Upper lobe of left lung (tissue), 6 donors: Measurements from ENCODE around the gene SH2B3. TPM values are rescaled to one million over a fixed set of nuclear protein-coding genes. Genes with fewer than 3 reads are reported as not detected.

Source experiments
- ATAC-seq, 2 donors: fragments of 200-7000 bp; cut with Tn5 transposase; one replicate each; pipeline ENCODE4 v1.9.1; 2022; ENCODE audit warnings: mild to moderate bottlenecking in 2 of 2, moderate library complexity in 2 of 2; ENCODE audit not compliant: low FRiP score in 2 of 2
- DNase-seq, 2 donors: peaks; one replicate each; pipeline ENCODE4 v3.0.0-alpha.2; 2019 to 2020
- H3K27ac ChIP-seq, 4 donors: fragments of 200-600 bp; sonication (generic); one replicate each; pipeline ENCODE4 v1.5.1; 2016 to 2019
- H3K27me3 ChIP-seq, 4 donors: fragments of 200-600 bp; sonication (generic); one replicate each; pipeline ENCODE4 v1.5.1; 2017 to 2019
- H3K36me3 ChIP-seq, 4 donors: fragments of 200-600 bp; sonication (generic); one replicate each; pipeline ENCODE4 v1.5.1; 2016 to 2019
- H3K4me1 ChIP-seq, 4 donors: fragments of 200-600 bp; sonication (generic); one replicate each; pipeline ENCODE4 v1.5.1; 2018 to 2019
- H3K4me3 ChIP-seq, 4 donors: fragments of 200-600 bp; sonication (generic); one replicate each; pipeline ENCODE4 v1.5.1; 2017 to 2019; ENCODE audit warnings: mild to moderate bottlenecking in 2 of 4, moderate library complexity in 1 of 4
- H3K9me3 ChIP-seq, 4 donors: fragments of 200-600 bp; sonication (generic); one replicate each; pipeline ENCODE4 v1.5.1; 2018 to 2019
- EP300 ChIP-seq, 4 donors: sonication (generic); formaldehyde crosslinking; IDR thresholded peaks; one replicate each; pipeline ENCODE4 v1.5.1; 2017; ENCODE audit warnings: antibody characterized with exemption in 4 of 4, control low read depth in 2 of 4
- POLR2A ChIP-seq, 4 donors: fragments of 450-650 bp; IDR thresholded peaks; one replicate each; pipeline ENCODE4 v1.5.1; 2016 to 2017; ENCODE audit warnings: antibody characterized with exemption in 4 of 4, mild to moderate bottlenecking in 2 of 4
- POLR2AphosphoS5 ChIP-seq, 2 donors: sonication (generic); formaldehyde crosslinking; IDR thresholded peaks; one replicate each; pipeline ENCODE4 v1.5.1; 2017; ENCODE audit warnings: antibody characterized with exemption in 2 of 2
- WGBS, 2 donors: methylation state at CpG; one replicate each; pipeline ENCODE4 v1.1.5; 2017 to 2018; 5-methylcytosine and 5-hydroxymethylcytosine counted together
- total RNA-seq, 6 donors: library from RNA; depleted of rRNA in 4 of 6; stranded (reverse); fragments of >200 nt in 4 of 6; gene quantifications; one replicate each; pipeline versions ENCODE4 v1.1.0 to v1.2.1, GENCODE V29; 2016 to 2021
- TF ChIP-seq, protein P1 (sequence below), 6 experiments: fragments of 450-650 bp in 4 of 6; fragments of 200-600 bp in 2 of 6; sonication (generic) in 2 of 6; IDR thresholded peaks; one replicate each; pipeline ENCODE4 v1.5.1; 2016 to 2019; ENCODE audit warnings: antibody characterized with exemption in 6 of 6
- donor health status: DM: no; HTN: no; CAD: no; lungs with moderate emphysema.
- donor health status: DM: no; HTN: yes; CAD: no; lungs with severe emphysema.

SH2B3 gene
- total RNA-seq, 6 donors from 2014 or later, result 24.8 to 128 (median 52.5) TPM

DNA sequence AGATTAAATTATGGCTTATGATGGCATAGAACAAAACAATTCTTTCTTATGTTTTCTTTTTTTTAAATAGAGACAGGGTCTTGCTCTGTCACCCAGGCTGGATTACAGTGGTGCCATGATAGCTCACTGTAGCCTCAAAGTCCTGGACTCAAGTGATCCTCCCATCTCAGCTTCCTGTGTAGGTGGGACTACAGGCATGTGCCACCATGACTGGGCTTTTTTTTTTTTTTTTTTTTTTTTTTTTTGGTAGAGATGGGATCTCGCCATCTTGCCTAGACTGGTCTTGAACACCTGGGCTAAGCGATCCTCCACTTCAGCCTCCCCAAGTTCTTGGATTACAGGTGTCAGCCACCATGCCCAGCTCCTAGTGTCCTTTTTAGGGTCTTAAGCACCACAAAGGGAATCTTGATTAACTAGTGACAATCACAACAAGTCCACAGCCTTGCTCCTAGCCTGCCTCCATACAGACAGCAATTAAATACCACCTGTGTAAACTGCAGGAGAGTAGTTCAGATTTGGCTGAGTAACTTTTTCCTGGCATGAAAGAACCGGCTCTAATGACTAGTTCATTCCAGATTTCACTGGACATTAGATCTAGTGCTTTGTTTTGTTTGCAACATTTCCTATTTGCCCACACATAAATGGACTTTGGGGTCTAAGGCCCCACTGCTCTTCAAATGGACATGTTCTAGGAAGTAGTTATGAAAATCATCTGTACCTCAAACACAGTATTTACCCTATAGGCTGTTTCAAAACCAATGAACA lies 61.6 kb downstream of the SH2B3 start:
- 83% methylated on average over 3 of the region's 3 CpGs for WGBS, 2 donors

DNA sequence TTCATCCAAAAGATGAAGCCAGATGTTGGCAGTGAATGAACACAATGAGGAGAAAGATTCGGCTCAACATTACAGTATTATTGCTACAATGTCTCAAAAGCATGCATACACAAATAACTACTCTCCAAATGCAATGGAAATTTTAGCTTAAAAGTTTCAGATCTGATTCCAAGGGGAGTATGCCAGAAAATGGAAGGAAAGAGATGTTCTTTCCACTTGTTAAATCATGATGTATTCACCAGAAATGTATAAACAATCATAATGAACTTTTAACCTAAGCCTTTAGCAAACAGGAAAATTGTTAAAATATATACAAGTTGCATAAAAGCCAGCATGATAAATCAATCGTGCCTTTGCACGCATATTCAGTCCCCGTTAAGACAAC lies 62.1 kb downstream of the SH2B3 start:
- Histone ChIP-seq H3K4me1 (no peaks in the 10 kb centered on the region), H3K9me3 (no peaks in the 10 kb centered on the region), H3K36me3 (peaks cover 6 to 58% (median 20%) of the 10 kb centered on the region in 4 donors), H3K27me3 (no peaks in the 10 kb centered on the region), H3K4me3 (no peak overlapping the region), H3K27ac (peak overlapping the region in 1 of 4 donors; percentile 20)
- DNase-seq, result no peak
- WGBS, 2 donors, result 77 to 78% methylated on average over 4 of the region's 4 CpGs
- ATAC-seq, result no peak
- TF ChIP-seq POLR2A (IDR thresholded peaks at IDR 0.05) (no peak), POLR2AphosphoS5 (IDR thresholded peaks at IDR 0.05) (no peak), EP300 (IDR thresholded peaks at IDR 0.05) (no peak)
- TF ChIP-seq, protein P1, sequence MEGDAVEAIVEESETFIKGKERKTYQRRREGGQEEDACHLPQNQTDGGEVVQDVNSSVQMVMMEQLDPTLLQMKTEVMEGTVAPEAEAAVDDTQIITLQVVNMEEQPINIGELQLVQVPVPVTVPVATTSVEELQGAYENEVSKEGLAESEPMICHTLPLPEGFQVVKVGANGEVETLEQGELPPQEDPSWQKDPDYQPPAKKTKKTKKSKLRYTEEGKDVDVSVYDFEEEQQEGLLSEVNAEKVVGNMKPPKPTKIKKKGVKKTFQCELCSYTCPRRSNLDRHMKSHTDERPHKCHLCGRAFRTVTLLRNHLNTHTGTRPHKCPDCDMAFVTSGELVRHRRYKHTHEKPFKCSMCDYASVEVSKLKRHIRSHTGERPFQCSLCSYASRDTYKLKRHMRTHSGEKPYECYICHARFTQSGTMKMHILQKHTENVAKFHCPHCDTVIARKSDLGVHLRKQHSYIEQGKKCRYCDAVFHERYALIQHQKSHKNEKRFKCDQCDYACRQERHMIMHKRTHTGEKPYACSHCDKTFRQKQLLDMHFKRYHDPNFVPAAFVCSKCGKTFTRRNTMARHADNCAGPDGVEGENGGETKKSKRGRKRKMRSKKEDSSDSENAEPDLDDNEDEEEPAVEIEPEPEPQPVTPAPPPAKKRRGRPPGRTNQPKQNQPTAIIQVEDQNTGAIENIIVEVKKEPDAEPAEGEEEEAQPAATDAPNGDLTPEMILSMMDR (IDR thresholded peaks at IDR 0.05), result no peak

More for the DNA sequence above, 61.6 kb downstream of the SH2B3 start:
- H3K27ac ChIP-seq, result peak overlapping the region in 1 of 4 donors; percentile 20
- H3K27me3 ChIP-seq, result no peaks in the 10 kb centered on the region
- no peak for ATAC-seq
- H3K9me3 ChIP-seq, result no peaks in the 10 kb centered on the region
- no peaks in the 10 kb centered on the region for H3K4me1 ChIP-seq
- peaks cover 6 to 52% (median 18%) of the 10 kb centered on the region in 4 donors for H3K36me3 ChIP-seq
- no peak overlapping the region for H3K4me3 ChIP-seq
- no peak for DNase-seq
- no peak for TF ChIP-seq EP300 (IDR thresholded peaks at IDR 0.05)
- TF ChIP-seq, protein P1 (IDR thresholded peaks at IDR 0.05), result no peak
- TF ChIP-seq POLR2A (IDR thresholded peaks at IDR 0.05), result no peak
- no peak for TF ChIP-seq POLR2AphosphoS5 (IDR thresholded peaks at IDR 0.05)

DNA sequence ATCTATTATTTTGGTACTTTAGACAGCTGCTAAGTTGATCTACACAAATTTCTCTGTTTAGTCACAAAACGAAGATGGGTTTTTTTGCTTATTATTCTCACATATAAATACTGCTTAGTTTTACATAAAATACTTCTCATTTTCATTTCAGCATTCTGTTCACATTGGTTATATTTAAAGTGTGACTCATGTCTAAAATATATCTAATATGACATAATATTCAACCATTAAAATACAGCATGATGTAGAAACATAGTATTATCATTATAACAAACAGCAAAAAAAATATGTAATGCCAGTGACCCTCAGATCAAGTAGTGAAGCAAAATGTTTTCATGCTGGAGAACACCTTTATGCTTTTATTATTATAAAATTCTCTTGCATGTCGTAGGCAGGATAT lies 63.7 kb downstream of the SH2B3 start:
- Histone ChIP-seq H3K27ac (no peak overlapping the region), H3K27me3 (no peaks in the 10 kb centered on the region), H3K4me1 (no peaks in the 10 kb centered on the region), H3K9me3 (no peaks in the 10 kb centered on the region), H3K4me3 (no peak overlapping the region), H3K36me3 (peaks cover 6 to 65% (median 25%) of the 10 kb centered on the region in 4 donors)
- 79 to 96% methylated on average over 2 of the region's 2 CpGs for WGBS, 2 donors
- DNase-seq (no peak), ATAC-seq (no peak)
- TF ChIP-seq POLR2AphosphoS5 (IDR thresholded peaks at IDR 0.05) (no peak), POLR2A (IDR thresholded peaks at IDR 0.05) (no peak), EP300 (IDR thresholded peaks at IDR 0.05) (no peak)
- TF ChIP-seq, protein P1 (IDR thresholded peaks at IDR 0.05), result no peak

DNA sequence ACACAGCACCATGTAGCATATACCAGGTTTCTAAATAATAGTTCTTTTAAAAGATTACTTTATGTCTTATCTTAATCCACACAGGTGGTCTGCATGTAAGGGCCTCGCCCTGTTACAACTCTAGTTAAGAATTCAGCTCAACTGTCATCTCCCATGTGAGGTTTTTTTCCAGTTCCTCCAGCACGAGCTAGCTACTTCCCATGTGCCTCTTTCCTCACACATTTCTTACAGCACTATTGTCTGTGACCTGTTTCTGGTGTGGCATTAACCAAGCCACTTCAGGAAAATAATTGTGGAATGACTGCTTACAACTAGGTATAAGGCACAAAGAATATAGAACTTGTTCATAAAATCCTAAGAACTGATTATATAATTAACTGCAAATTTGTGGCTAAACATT lies 65.5 kb downstream of the SH2B3 start:
- WGBS, 2 donors, result 76 to 79% methylated on average over 2 of the region's 2 CpGs

More for the DNA sequence above, 65.5 kb downstream of the SH2B3 start:
- no peaks in the 10 kb centered on the region for H3K4me1 ChIP-seq
- no peaks in the 10 kb centered on the region for H3K27me3 ChIP-seq
- ATAC-seq (no peak), DNase-seq (no peak)
- TF ChIP-seq EP300 (IDR thresholded peaks at IDR 0.05) (no peak), POLR2A (IDR thresholded peaks at IDR 0.05) (no peak), POLR2AphosphoS5 (IDR thresholded peaks at IDR 0.05) (no peak)
- TF ChIP-seq, protein P1 (IDR thresholded peaks at IDR 0.05), result no peak
- H3K4me3 ChIP-seq, result no peak overlapping the region
- no peaks in the 10 kb centered on the region for H3K9me3 ChIP-seq
- H3K36me3 ChIP-seq, result peaks cover 6 to 71% (median 34%) of the 10 kb centered on the region in 4 donors
- H3K27ac ChIP-seq, result no peak overlapping the region
